ENCODE data around the gene TET2.
"Not testable (repeated sequence)": the region's sequence is repeated elsewhere in the genome, so short reads cannot be mapped to it uniquely, and the experiment has no call there.

TET2 gene

DNA sequence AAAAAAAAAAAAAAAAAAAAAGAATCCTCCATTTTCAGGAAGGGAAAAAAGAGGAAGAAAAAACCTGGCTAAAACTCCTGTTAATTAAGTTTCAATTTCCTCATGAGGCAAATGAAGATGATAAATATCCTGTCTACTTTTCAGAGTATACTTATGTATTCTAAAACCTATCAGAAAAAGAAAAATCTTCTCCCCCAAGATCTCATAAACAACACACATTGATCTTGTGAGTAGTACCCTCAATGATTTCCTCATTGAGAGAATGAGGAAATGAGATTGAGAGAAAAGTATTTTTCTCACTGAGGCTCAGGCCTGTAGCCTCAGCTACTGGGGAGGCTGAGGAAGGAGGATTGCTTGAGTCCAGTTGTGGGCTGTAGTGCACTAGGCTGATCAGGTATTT, 146.7 kb downstream of the TET2 start:
- no peak for DNase-seq

GRCh38 chr4:105296672-105297071, 150.0 kb downstream of the TET2 start:
- no peak for DNase-seq

- not testable (repeated sequence) for DNase-seq
These were observed 152.4 kb downstream of the TET2 start for GRCh38 chr4:105299027-105299426.

- no peak for DNase-seq
These were observed 157.4 kb downstream of the TET2 start for GRCh38 chr4:105304085-105304484.

GRCh38 chr4:105305019-105305836, 158.6 kb downstream of the TET2 start:
- DNase-seq = no peak

- DNase-seq = no peak
These were observed 159.6 kb downstream of the TET2 start for GRCh38 chr4:105306158-105306781.

GRCh38 chr4:105306820-105307219, 160.1 kb downstream of the TET2 start:
- DNase-seq = no peak

DNA sequence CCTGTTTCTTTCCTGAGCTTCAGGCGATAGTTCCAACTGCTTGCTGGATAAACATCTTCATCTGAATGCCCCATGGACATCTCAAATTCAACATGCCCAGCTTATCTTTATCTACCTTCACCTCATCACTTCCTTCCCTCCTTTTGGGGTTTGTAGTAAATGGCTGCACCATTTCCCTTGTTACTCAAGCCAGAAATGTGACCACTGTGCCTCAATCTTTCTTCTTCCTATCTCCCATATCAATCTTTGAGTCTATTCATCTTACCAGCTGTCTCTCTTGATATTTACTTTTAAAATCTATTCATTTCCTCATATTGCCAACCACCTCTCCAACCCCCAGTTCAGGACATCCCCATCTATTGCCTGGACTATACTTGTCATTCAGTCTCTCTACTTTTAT, 171.8 kb downstream of the TET2 start:
- DNase-seq = no peak

DNA sequence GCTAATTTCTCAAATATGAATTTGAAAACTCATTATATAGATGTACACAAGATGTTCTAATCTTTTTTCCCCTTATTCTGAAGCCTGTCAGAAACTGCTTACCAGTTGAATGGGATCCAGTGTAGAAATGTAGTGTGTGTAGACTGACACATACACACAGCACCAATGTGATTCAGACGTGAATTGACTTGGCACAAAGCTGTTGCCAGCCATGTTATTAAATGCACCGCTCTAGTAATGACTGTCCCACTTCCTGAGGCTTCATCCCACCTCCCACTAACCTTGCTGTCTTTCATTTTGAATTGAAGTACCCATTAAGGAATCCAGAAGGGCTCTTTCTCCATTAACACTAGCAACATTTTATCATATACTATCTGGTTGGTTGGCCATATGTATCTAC, 180.5 kb downstream of the TET2 start:
- DNase-seq = no peak

- DNase-seq = no peak
These were observed 181.3 kb downstream of the TET2 start for GRCh38 chr4:105327956-105328355.

- DNase-seq = no peak
These were observed 182.4 kb downstream of the TET2 start for GRCh38 chr4:105329081-105329480.

Measured in femur (tissue), 1 donor.